HG03135 (cell line): ENCODE data around the gene TUBA4A.

Experiments
- ATAC-seq: cut with Tn5 transposase; IDR thresholded peaks from one replicate; pipeline ENCODE4 v1.9.1; 2021; ENCODE audit warnings: mild to moderate bottlenecking, moderate library complexity; ENCODE audit not compliant: unreplicated experiment

Gene TUBA4A

GRCh38 chr2:219244789-219245147, 8.9 kb downstream of the TUBA4A start:
- no peak for ATAC-seq

GRCh38 chr2:219243291-219243761, 10.4 kb downstream of the TUBA4A start:
- ATAC-seq, result no peak

- no peak for ATAC-seq
Measured at GRCh38 chr2:219234331-219234730, 19.4 kb downstream of the TUBA4A start.

- ATAC-seq, result no peak
Measured at GRCh38 chr2:219230059-219230540, 23.6 kb downstream of the TUBA4A start.

- ATAC-seq, result peak; percentile 98
Measured at GRCh38 chr2:219229305-219230058, 24.2 kb downstream of the TUBA4A start, which contains the start of the genes ANKZF1 and ATG9A. ANKZF1 (plus strand) TSS chr2:219229806; CDS start chr2:219230258, 452 bp downstream. ATG9A (minus strand) TSS chr2:219229636; CDS start chr2:219228024, 1,612 bp downstream.

- peak; percentile 5 for ATAC-seq
Measured at GRCh38 chr2:219228911-219229304, 24.8 kb downstream of the TUBA4A start.

GRCh38 chr2:219228041-219228910, 25.4 kb downstream of the TUBA4A start:
- ATAC-seq, result no peak

- no peak for ATAC-seq
Measured at GRCh38 chr2:219225350-219225749, 28.4 kb downstream of the TUBA4A start.

- ATAC-seq, result no peak
Measured at GRCh38 chr2:219223831-219224610, 29.7 kb downstream of the TUBA4A start.

- ATAC-seq, result no peak
Measured at GRCh38 chr2:219221957-219222518, 31.7 kb downstream of the TUBA4A start.

- no peak for ATAC-seq
Measured at GRCh38 chr2:219220652-219221402, 32.9 kb downstream of the TUBA4A start.

GRCh38 chr2:219219784-219220532, 33.8 kb downstream of the TUBA4A start:
- no peak for ATAC-seq

- ATAC-seq, result peak; percentile 70
Measured at GRCh38 chr2:219218732-219219701, 34.7 kb downstream of the TUBA4A start, which contains the start of gene ABCB6. ABCB6 (minus strand) TSS chr2:219218958; CDS start chr2:219218673, 285 bp downstream.

GRCh38 chr2:219218217-219218731, 35.4 kb downstream of the TUBA4A start:
- ATAC-seq, result peak; percentile 11

- no peak for ATAC-seq
Measured at GRCh38 chr2:219216535-219216915, 37.2 kb downstream of the TUBA4A start.

- no peak for ATAC-seq
Measured at GRCh38 chr2:219215871-219216534, 37.7 kb downstream of the TUBA4A start.

- no peak for ATAC-seq
Measured at GRCh38 chr2:219214786-219215185, 38.9 kb downstream of the TUBA4A start.
